ENCODE data around the gene BOLL.

BOLL gene

GRCh38 chr2:197677483-197677882 is 107.6 kb downstream of the BOLL start:
- DNase-seq (ENCODE audit: low read depth) = peak; percentile 70
- TF ChIP-seq, protein P1, sequence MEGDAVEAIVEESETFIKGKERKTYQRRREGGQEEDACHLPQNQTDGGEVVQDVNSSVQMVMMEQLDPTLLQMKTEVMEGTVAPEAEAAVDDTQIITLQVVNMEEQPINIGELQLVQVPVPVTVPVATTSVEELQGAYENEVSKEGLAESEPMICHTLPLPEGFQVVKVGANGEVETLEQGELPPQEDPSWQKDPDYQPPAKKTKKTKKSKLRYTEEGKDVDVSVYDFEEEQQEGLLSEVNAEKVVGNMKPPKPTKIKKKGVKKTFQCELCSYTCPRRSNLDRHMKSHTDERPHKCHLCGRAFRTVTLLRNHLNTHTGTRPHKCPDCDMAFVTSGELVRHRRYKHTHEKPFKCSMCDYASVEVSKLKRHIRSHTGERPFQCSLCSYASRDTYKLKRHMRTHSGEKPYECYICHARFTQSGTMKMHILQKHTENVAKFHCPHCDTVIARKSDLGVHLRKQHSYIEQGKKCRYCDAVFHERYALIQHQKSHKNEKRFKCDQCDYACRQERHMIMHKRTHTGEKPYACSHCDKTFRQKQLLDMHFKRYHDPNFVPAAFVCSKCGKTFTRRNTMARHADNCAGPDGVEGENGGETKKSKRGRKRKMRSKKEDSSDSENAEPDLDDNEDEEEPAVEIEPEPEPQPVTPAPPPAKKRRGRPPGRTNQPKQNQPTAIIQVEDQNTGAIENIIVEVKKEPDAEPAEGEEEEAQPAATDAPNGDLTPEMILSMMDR (conservative IDR thresholded peaks at IDR 0.05; ENCODE audit: control insufficient read depth, insufficient read depth, low read depth, low read length) = no peak
- no peak overlapping the region for H3K4me3 ChIP-seq (ENCODE audit: control insufficient read depth, low read depth, low read length)

DNA sequence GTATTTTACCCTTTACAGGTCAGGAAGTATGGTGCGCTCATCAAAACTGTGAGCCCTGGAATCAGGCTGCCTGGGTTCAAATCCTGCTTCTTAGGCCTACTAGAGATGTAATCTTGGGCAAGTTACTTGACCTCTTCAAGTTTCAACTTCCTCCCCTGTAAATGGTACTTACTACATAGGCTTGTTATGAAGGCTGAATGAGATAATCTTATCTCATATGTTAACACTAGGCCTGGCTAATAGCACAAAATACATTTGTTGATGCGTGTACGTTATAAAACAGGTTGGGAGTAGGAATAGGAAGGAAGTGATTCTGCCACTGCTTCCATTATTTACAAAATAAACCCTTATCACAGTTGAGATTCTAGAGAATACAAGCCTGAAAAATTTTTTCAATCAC is 108.1 kb downstream of the BOLL start:
- TF ChIP-seq, protein P1 (conservative IDR thresholded peaks at IDR 0.05; ENCODE audit: control insufficient read depth, insufficient read depth, low read depth, low read length) = no peak
- no peak overlapping the region for H3K4me3 ChIP-seq (ENCODE audit: control insufficient read depth, low read depth, low read length)
- DNase-seq (ENCODE audit: low read depth) = no peak

Measured in fibroblast of mammary gland (primary cell).